Urinary bladder (tissue), 4 donors: Measurements from ENCODE around the gene CFD. TPM values are rescaled to one million over a fixed set of nuclear protein-coding genes. Genes with fewer than 3 reads are reported as not detected.
"Not testable (repeated sequence)": the region's sequence is repeated elsewhere in the genome, so short reads cannot be mapped to it uniquely, and the experiment has no call there.

Experiments
- DNase-seq: peaks from one replicate; pipeline ENCODE4 v3.0.0-alpha.2; 2015; ENCODE audit errors: extremely low spot score
- H3K27ac ChIP-seq: one replicate; pipeline ENCODE4 v1.5.1; 2013; ENCODE audit warnings: low read depth, mild to moderate bottlenecking, moderate library complexity
- H3K36me3 ChIP-seq: one replicate; pipeline ENCODE4 v1.6.1; 2013; ENCODE audit warnings: mild to moderate bottlenecking, moderate library complexity; ENCODE audit not compliant: insufficient read depth
- H3K4me1 ChIP-seq: one replicate; pipeline ENCODE4 v1.6.1; 2013; ENCODE audit warnings: mild to moderate bottlenecking, moderate library complexity; ENCODE audit not compliant: insufficient read depth
- H3K4me3 ChIP-seq: one replicate; pipeline ENCODE4 v1.5.1; 2013; ENCODE audit warnings: low read depth, low read length
- WGBS: extraction: QIAGEN DNeasy Blood & Tissue Kit; methylation state at CpG from one replicate; pipeline ENCODE4 v1.1.7; 2013; 5-methylcytosine and 5-hydroxymethylcytosine counted together
- polyA plus RNA-seq: library from polyadenylated mRNA; stranded (reverse); fragments of 200-250 nt; gene quantifications from one replicate; pipeline ENCODE4 v1.2.3, GENCODE V29; 2013
- total RNA-seq: library from RNA; depleted of rRNA; stranded (reverse); fragments of >200 nt; gene quantifications from one replicate; pipeline ENCODE4 v1.2.3, GENCODE V29; 2014
- donor health status: healthy with polysubstance abuse.
- donor health status: healthy.

CFD gene
- total and polyA plus RNA-seq, 2 donors, result 84.4 to 2,164 TPM

GRCh38 chr19:876780-877314, 17.4 kb downstream of the CFD start:
- Histone ChIP-seq H3K4me3 (no peak overlapping the region), H3K36me3 (peaks cover 2% of the 10 kb centered on the region)
- 91% methylated on average over 29 of the region's 29 CpGs for WGBS

GRCh38 chr19:877992-878660, 18.7 kb downstream of the CFD start:
- 91% methylated on average over 23 of the region's 23 CpGs for WGBS
- DNase-seq, H3K4me3 ChIP-seq, H3K4me1 ChIP-seq, H3K36me3 ChIP-seq, H3K27ac ChIP-seq: not testable (repeated sequence)

More at GRCh38 chr19:876780-877314, 17.4 kb downstream of the CFD start:
- no peak for DNase-seq
- H3K4me1 ChIP-seq, result no peaks in the 10 kb centered on the region
- H3K27ac ChIP-seq, result no peak overlapping the region

GRCh38 chr19:878751-879561, 19.5 kb downstream of the CFD start:
- not testable (repeated sequence) for DNase-seq, H3K4me1 ChIP-seq, H3K36me3 ChIP-seq, H3K4me3 ChIP-seq, H3K27ac ChIP-seq
- WGBS, result 92% methylated on average over 24 of the region's 24 CpGs

- Histone ChIP-seq H3K4me1 (no peaks in the 10 kb centered on the region), H3K27ac (no peak overlapping the region), H3K36me3 (peaks cover 2% of the 10 kb centered on the region), H3K4me3 (no peak overlapping the region)
- WGBS, result 88% methylated on average over 37 of the region's 37 CpGs
- DNase-seq, result no peak
These were observed 20.4 kb downstream of the CFD start for GRCh38 chr19:879711-880438.

GRCh38 chr19:881385-882071, 22.1 kb downstream of the CFD start:
- Histone ChIP-seq H3K36me3 (peaks cover 4% of the 10 kb centered on the region), H3K4me1 (no peaks in the 10 kb centered on the region), H3K27ac (no peak overlapping the region), H3K4me3 (no peak overlapping the region)
- no peak for DNase-seq
- WGBS, result 96% methylated on average over 34 of the region's 34 CpGs

- Histone ChIP-seq H3K36me3 (peaks cover 4% of the 10 kb centered on the region), H3K27ac (no peak overlapping the region), H3K4me1 (no peaks in the 10 kb centered on the region), H3K4me3 (no peak overlapping the region)
- 97% methylated on average over 30 of the region's 30 CpGs for WGBS
- no peak for DNase-seq
These were observed 23.5 kb downstream of the CFD start for GRCh38 chr19:882871-883497.

GRCh38 chr19:883661-884211, 24.3 kb downstream of the CFD start:
- Histone ChIP-seq H3K4me3 (no peak overlapping the region), H3K36me3 (peaks cover 4% of the 10 kb centered on the region), H3K27ac (no peak overlapping the region), H3K4me1 (no peaks in the 10 kb centered on the region)
- WGBS, result 89% methylated on average over 22 of the region's 22 CpGs
- no peak for DNase-seq

GRCh38 chr19:884420-885211, 25.2 kb downstream of the CFD start:
- no peak overlapping the region for H3K27ac ChIP-seq
- no peak overlapping the region for H3K4me3 ChIP-seq
- WGBS, result 93% methylated on average over 51 of the region's 51 CpGs
- H3K36me3 ChIP-seq, result peaks cover 4% of the 10 kb centered on the region
- no peaks in the 10 kb centered on the region for H3K4me1 ChIP-seq
- no peak for DNase-seq

GRCh38 chr19:885536-886224, 26.2 kb downstream of the CFD start:
- H3K27ac ChIP-seq, result no peak overlapping the region
- H3K36me3 ChIP-seq, result peaks cover 4% of the 10 kb centered on the region
- WGBS, result 96% methylated on average over 64 of the region's 64 CpGs
- no peak overlapping the region for H3K4me3 ChIP-seq
- H3K4me1 ChIP-seq, result no peaks in the 10 kb centered on the region
- no peak for DNase-seq

- 76% methylated on average over 16 of the region's 16 CpGs for WGBS
These were observed 27.6 kb downstream of the CFD start for GRCh38 chr19:887072-887471.

GRCh38 chr19:887599-887998, 28.1 kb downstream of the CFD start:
- H3K4me1 ChIP-seq, result no peaks in the 10 kb centered on the region
- no peak overlapping the region for H3K4me3 ChIP-seq
- no peak overlapping the region for H3K27ac ChIP-seq
- 96% methylated on average over 10 of the region's 10 CpGs for WGBS
- DNase-seq, result no peak
- H3K36me3 ChIP-seq, result peaks cover 2% of the 10 kb centered on the region

More at GRCh38 chr19:887072-887471, 27.6 kb downstream of the CFD start:
- Histone ChIP-seq H3K36me3 (peaks cover 2% of the 10 kb centered on the region), H3K4me3 (no peak overlapping the region), H3K4me1 (no peaks in the 10 kb centered on the region), H3K27ac (no peak overlapping the region)
- DNase-seq, result no peak
